ENCODE measurements around the gene STAU1.

Gene STAU1

DNA sequence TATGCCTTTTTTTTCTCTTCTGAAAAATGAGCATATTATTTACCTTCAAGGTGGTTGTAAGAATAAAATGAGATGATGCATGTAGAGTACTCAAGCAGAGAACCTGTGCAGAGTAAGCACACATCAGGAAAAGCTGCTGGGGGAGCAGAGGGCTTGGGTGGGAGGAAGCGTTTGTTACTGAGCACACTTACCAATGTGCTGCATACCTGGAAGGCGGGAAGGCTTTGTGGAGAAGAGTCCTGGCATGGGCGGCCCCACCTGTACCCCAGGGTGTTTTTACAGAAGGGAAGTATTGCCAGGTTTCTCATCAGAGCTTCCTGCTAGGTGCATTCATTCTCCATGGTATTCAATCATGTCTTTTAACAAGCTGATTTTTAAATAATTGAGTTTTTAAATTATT, 89.1 kb downstream of the STAU1 start:
- DNase-seq (ENCODE audit: extremely low read depth, insufficient read length), result no peak
- TF ChIP-seq CTCF (IDR thresholded peaks at IDR 0.05; ENCODE audit: insufficient read depth, low read length, poor library complexity, severe bottlenecking), result no peak
- no peak overlapping the region for H3K4me3 ChIP-seq (replicated peaks; ENCODE audit: low read depth, low read length)
- H3K36me3 ChIP-seq (ENCODE audit: control insufficient read depth, insufficient read depth, low read length), result peaks cover 22% of the 10 kb centered on the region
- H3K27me3 ChIP-seq (replicated peaks; ENCODE audit: control insufficient read depth, insufficient read depth, low read length), result no peaks in the 10 kb centered on the region

DNA sequence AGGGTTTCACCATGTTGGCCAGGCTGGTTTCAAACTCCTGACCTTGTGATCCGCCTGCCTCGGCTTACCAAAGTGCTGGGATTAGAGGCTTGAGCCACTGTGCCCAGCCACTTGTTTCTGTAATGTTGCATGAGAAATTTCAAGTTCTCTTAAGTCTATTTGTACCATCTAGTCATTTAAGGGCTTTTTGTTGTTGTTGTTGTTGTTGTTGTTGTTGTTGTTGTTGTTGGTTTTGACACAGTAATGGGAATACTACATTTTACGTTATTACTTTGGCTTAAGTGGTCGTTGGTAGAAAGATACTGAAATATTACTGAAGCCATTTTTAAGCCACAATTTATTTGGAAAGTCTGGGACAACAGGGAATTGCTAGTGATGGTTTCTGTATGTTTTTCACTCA, 90.0 kb downstream of the STAU1 start:
- H3K36me3 ChIP-seq (ENCODE audit: control insufficient read depth, insufficient read depth, low read length), result peaks cover 19% of the 10 kb centered on the region
- H3K4me3 ChIP-seq (replicated peaks; ENCODE audit: low read depth, low read length), result no peak overlapping the region
- TF ChIP-seq CTCF (IDR thresholded peaks at IDR 0.05; ENCODE audit: insufficient read depth, low read length, poor library complexity, severe bottlenecking), result no peak
- no peak for DNase-seq (ENCODE audit: extremely low read depth, insufficient read length)
- no peaks in the 10 kb centered on the region for H3K27me3 ChIP-seq (replicated peaks; ENCODE audit: control insufficient read depth, insufficient read depth, low read length)

DNA sequence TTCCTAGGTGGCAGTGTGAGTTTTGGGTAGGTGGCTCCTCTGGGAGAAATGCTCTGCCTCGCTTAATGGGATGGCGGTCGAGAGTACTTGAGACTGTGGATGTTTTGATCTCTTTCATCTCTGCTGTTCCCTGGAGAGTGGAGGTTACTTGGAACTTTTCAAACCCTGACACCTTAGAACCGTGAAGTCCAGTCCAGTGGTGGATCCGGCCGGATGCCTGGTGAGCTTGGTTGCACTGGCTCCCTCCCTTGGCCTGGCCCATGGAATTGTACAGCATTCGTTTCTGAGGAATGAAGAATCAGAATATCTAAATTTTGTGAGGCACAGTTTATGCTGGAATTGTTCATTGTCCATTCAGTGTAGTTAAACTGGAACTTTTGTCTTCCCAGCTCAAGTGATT, 91.0 kb downstream of the STAU1 start:
- peaks cover 16% of the 10 kb centered on the region for H3K36me3 ChIP-seq (ENCODE audit: control insufficient read depth, insufficient read depth, low read length)
- no peaks in the 10 kb centered on the region for H3K27me3 ChIP-seq (replicated peaks; ENCODE audit: control insufficient read depth, insufficient read depth, low read length)
- TF ChIP-seq CTCF (IDR thresholded peaks at IDR 0.05; ENCODE audit: insufficient read depth, low read length, poor library complexity, severe bottlenecking), result no peak
- no peak overlapping the region for H3K4me3 ChIP-seq (replicated peaks; ENCODE audit: low read depth, low read length)
- DNase-seq (ENCODE audit: extremely low read depth, insufficient read length), result no peak

DNA sequence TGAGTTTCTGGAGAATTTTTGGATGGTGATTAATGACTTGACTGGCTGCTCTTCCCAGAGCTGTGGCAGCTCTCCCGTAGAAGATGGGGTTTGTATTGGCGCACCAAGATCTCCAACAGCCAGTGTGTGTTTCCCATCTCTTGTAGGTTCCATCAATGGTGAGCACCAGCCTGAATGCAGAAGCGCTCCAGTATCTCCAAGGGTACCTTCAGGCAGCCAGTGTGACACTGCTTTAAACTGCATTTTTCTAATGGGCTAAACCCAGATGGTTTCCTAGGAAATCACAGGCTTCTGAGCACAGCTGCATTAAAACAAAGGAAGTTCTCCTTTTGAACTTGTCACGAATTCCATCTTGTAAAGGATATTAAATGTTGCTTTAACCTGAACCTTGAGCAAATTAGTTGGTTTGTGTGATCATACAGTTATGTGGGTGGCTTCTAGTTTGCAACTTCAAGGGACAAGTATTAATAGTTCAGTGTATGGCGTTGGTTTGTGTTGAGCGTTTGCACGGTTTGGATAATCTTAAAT, 91.9 kb downstream of the STAU1 start:
- DNase-seq (ENCODE audit: extremely low read depth, insufficient read length), result no peak
- Histone ChIP-seq H3K36me3 (ENCODE audit: control insufficient read depth, insufficient read depth, low read length) (peaks cover 14% of the 10 kb centered on the region), H3K27me3 (replicated peaks; ENCODE audit: control insufficient read depth, insufficient read depth, low read length) (no peaks in the 10 kb centered on the region), H3K4me3 (replicated peaks; ENCODE audit: low read depth, low read length) (no peak overlapping the region)
- no peak for TF ChIP-seq CTCF (IDR thresholded peaks at IDR 0.05; ENCODE audit: insufficient read depth, low read length, poor library complexity, severe bottlenecking)

DNA sequence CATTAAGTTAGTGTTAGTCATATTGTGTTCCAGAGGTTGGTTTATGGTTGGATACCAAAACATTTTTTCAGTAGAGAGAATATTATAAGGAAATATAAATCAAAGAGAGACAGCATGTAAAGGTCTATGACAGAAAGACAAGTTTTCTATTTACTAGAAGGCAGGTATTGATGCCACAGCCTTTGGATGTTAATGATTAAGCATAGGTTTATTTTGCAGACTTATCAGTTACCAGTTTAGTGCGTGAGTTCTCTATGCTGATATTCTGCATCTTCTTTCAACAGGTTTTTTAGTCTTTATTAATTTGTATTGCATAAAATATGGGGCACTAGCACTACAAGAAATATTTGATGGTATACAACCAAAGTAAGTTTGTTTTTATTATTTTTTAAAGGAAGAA, 96.4 kb downstream of the STAU1 start:
- peaks cover 10% of the 10 kb centered on the region for H3K36me3 ChIP-seq (ENCODE audit: control insufficient read depth, insufficient read depth, low read length)

More for the DNA sequence above, 96.4 kb downstream of the STAU1 start:
- no peak for TF ChIP-seq CTCF (IDR thresholded peaks at IDR 0.05; ENCODE audit: insufficient read depth, low read length, poor library complexity, severe bottlenecking)
- no peak overlapping the region for H3K4me3 ChIP-seq (replicated peaks; ENCODE audit: low read depth, low read length)
- H3K27me3 ChIP-seq (replicated peaks; ENCODE audit: control insufficient read depth, insufficient read depth, low read length), result no peaks in the 10 kb centered on the region
- DNase-seq (ENCODE audit: extremely low read depth, insufficient read length), result no peak

All from GM06990 (cell line).